Right ventricle myocardium inferior (tissue), 1 donor: Measurements from ENCODE around the gene PAWR. TPM values are rescaled to one million over a fixed set of nuclear protein-coding genes. Genes with fewer than 3 reads are reported as not detected.

ENCODE experiments used
- ATAC-seq: fragments of 200-7000 bp; cut with Tn5 transposase; one replicate; pipeline ENCODE4 v1.9.1; 2020; ENCODE audit warnings: mild to moderate bottlenecking, moderate library complexity
- DNase-seq: peaks from one replicate; pipeline ENCODE4 v3.0.0; 2021; ENCODE audit errors: missing footprints
- intact Hi-C: fragments of 100-400 bp; cut with DNase I; formaldehyde crosslinking; loops from one replicate; pipeline ENCODE4 v1.11.0; 2022
- long read RNA-seq: library from polyadenylated mRNA; unstranded; transcript quantifications from one replicate; pipeline ENCODE4 v2.0.0, GENCODE V29; 2021
- total RNA-seq: library from RNA; stranded (reverse); fragmentation: NEBNext Ultra II Directional; extraction: Animal tissue kit (Norgen Biotek cat#: 25700); gene quantifications from one replicate; pipeline ENCODE4 v1.2.1, GENCODE V29; 2021
- donor health status: DM: no; HTN: yes; CAD: no; lungs with severe emphysema.

Gene PAWR, protein sequence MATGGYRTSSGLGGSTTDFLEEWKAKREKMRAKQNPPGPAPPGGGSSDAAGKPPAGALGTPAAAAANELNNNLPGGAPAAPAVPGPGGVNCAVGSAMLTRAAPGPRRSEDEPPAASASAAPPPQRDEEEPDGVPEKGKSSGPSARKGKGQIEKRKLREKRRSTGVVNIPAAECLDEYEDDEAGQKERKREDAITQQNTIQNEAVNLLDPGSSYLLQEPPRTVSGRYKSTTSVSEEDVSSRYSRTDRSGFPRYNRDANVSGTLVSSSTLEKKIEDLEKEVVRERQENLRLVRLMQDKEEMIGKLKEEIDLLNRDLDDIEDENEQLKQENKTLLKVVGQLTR
- total RNA-seq, result 11.8 TPM
- long read RNA-seq, partial matches to known transcripts, result 3 of 5 reads
- long read RNA-seq, other reads (novel, unspliced or antisense), result 2 of 5 reads

GRCh38 chr12:79690638-79691510 is at the start of gene PAWR:
Gene PAWR (minus strand): TSS chr12:79690964. CDS start chr12:79690244, 720 bp downstream.
- ATAC-seq (peak; percentile 78), DNase-seq (peak; percentile 78)
- intact Hi-C loops, result loop anchor here (2.0 to 5.0 kb wide), 2 partner anchors 132 to 496 kb away; no protein-coding TSS in a partner anchor

GRCh38 chr12:79737875-79738718 is 47.3 kb upstream of the PAWR start:
- intact Hi-C loops, result loop anchor here (2.0 kb wide), 1 partner anchor 181 kb away; no protein-coding TSS in a partner anchor
- no peak for ATAC-seq
- DNase-seq, result no peak

DNA sequence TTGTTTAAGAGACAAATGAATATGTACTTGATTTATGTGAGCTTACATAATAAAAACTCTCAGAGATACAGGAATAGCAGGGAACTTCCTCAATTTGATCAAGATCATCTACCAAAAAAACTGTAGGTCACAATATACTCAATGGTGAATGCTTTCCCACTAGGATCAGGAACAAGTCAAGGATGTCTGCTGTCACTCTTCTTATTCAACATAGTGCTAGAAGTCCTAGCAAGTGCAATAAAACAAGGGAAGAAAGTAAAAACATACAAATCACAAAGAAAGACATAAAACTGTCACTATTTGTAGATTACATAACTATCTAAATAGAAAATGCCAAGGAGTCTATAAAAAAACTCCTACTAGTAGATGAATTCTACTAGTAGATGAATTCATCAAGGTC is 41.9 kb upstream of the PAWR start:
- no peak for ATAC-seq

GRCh38 chr12:79725987-79726386 is 35.2 kb upstream of the PAWR start:
- intact Hi-C loops, result no loop called here

More for the DNA sequence above, 41.9 kb upstream of the PAWR start:
- intact Hi-C loops, result no loop called here
- no peak for DNase-seq

GRCh38 chr12:79717006-79717405 is 26.2 kb upstream of the PAWR start:
- intact Hi-C loops, result no loop called here
- DNase-seq (no peak), ATAC-seq (no peak)

More at GRCh38 chr12:79725987-79726386, 35.2 kb upstream of the PAWR start:
- ATAC-seq (no peak), DNase-seq (no peak)

GRCh38 chr12:79715308-79715707 is 24.5 kb upstream of the PAWR start:
- ATAC-seq, result no peak
- intact Hi-C loops, result no loop called here
- DNase-seq, result no peak

- DNase-seq, result no peak
- intact Hi-C loops, result no loop called here
- ATAC-seq, result no peak
Observed at GRCh38 chr12:79710707-79711483, 20.1 kb upstream of the PAWR start.

- DNase-seq (no peak), ATAC-seq (no peak)
- intact Hi-C loops, result no loop called here
Observed at GRCh38 chr12:79707830-79708229, 17.1 kb upstream of the PAWR start.

DNA sequence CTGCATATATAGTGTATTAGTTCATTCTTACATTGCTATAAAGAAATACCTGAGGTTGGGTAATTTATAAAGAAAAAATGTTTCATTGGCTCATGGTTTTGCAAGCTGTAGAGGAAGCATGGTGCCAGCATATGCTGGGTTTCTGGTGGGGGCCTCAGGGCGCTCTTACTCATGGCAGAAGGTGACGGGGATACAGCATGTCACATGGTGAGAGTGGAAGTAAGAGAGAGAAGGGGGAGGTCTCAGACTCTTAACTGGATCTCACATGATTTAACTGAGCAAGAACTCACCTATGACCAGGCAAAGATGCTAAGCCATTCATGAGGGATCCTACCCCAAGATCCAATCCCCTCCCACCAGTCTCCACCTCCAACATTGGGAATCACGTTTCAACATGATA is 15.9 kb upstream of the PAWR start:
- DNase-seq (no peak), ATAC-seq (no peak)
- intact Hi-C loops, result no loop called here

DNA sequence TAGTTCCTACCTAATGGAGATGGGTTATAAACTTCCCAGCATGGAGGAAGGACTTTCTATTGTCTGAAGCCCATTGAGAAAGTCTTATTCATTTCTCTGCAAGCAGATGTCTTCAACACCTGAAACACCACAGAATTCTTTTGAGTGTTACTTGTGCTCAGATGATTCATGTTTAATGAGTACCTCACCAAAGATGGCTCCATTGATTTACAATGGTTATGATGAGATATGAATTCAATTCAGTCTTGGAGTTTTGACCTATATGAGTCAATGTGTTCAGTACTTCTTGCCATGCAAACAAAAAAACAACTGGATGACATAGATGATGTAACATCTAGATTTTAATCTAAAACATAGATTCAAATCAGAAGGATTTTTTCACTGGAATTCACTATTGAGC is 15.4 kb upstream of the PAWR start:
- ATAC-seq, result no peak
- intact Hi-C loops, result no loop called here
- DNase-seq, result no peak

GRCh38 chr12:79698966-79699365 is 8.2 kb upstream of the PAWR start:
- intact Hi-C loops, result no loop called here

DNA sequence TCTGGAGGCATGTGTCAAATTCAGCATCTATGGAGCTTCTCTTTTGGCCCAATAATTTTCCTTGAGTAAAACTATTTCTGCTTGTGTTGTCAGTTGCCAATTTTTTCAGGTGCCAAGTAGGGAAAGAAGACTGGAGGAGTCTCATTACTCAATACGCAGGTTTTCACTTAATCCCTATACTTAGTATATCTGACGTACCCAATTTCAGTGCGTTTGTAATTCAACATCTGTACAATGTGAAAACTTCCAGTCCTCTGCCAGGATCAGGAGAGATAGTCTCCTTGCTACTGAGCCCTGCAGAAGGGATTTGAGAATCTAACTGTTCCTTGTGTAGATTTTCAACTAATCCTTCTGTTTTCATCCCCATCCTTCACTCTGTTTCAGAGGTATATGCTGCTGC is 5.7 kb upstream of the PAWR start:
- ATAC-seq (no peak), DNase-seq (no peak)
- intact Hi-C loops, result no loop called here

More at GRCh38 chr12:79698966-79699365, 8.2 kb upstream of the PAWR start:
- ATAC-seq (no peak), DNase-seq (no peak)

DNA sequence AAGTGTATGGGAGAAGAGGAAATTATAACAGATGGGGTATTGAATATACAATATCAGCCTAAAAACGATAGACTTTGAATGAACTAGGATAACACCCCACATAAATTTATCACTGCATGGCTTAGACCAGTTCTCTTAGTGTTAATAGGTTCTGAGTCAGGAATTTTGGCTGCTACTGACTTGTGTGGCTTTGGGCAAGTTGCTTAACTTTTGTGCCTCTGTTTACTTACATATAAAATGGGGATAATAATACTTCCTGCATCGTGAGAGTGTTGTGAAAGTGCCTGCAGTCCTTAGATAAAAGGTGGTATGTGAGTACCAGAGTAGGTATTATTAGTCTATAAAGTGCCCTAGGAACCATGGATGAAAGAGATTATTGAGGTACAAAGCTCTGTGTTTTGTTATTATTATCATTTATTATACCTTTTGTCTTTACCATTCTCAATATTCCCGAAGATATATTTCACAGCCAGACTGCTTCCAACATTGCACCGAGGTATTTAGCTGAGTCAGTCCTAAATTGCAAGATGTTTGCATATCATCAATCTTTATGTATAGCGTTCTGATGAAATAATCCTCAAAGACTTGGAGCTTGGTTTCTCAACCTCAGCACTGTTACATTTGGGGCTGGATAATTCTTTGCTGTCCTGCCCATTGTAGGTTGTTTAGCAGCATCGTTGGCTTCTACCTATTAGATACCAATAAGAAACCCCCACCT is 2.3 kb upstream of the PAWR start:
- DNase-seq (no peak), ATAC-seq (no peak)
- intact Hi-C loops, result loop anchor here (5.0 kb wide), 1 partner anchor 494 kb away; no protein-coding TSS in a partner anchor

DNA sequence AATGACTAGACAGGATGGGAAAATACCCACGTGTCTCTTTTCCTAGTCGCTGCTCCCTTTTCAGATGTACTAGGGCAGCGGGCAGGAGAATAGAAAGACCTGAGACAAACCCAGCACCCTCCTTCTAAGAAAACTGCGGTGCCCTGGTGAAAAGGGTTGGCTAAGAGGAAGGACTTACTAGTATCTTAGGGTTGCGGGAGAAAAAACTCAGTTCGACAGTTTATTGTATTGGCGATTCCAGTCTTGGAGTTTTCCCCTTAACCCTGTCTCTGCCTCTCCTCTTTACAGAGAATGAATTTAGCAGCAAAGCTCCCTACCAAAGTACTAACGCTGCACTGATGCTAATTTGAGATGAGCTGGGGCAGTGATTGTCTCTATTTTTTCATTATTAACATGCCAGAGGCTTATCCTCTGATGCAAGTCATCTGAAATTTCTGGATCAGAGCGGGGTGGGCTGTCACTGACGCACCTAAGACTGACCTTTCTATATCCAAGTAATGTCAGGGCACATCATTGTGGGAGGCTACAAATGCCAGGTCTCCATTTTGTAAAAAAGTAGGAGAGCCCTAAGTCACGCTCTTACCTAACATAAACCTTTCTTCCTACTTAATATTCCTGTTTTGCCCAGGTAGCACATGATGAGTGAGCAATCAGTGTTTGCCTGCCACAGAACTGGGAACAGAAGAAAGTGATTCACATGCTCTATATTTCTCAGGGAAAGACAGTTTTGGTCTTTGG is 916 bp upstream of the PAWR start:
- ATAC-seq (no peak), DNase-seq (no peak)
- intact Hi-C loops, result loop anchor here (2.0 to 5.0 kb wide), 2 partner anchors 133 to 496 kb away; no protein-coding TSS in a partner anchor

DNA sequence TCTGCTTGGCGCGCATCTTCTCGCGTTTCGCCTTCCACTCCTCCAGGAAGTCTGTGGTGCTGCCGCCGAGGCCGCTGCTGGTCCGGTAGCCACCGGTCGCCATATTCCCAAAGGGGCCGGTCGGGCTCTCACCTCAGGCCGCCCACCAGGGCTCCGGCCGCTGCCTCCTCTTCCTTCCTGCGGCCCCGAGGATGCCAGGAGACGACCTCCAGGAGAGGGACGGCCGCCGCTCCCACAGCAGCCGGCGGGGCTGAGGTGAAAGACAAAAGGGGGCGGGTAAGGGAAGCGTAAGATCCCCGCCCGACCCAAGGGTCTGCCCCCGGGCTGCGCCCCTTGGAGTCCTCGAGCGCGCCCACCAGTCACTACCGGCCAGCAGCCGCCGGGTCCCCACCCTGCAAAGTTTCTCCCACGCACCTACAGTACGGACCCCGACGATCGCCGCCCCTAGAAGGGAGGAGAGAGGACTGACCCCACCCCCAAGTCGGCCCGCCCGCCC is 574 bp downstream of the PAWR start:
- ATAC-seq (peak; percentile 72), DNase-seq (no peak)

DNA sequence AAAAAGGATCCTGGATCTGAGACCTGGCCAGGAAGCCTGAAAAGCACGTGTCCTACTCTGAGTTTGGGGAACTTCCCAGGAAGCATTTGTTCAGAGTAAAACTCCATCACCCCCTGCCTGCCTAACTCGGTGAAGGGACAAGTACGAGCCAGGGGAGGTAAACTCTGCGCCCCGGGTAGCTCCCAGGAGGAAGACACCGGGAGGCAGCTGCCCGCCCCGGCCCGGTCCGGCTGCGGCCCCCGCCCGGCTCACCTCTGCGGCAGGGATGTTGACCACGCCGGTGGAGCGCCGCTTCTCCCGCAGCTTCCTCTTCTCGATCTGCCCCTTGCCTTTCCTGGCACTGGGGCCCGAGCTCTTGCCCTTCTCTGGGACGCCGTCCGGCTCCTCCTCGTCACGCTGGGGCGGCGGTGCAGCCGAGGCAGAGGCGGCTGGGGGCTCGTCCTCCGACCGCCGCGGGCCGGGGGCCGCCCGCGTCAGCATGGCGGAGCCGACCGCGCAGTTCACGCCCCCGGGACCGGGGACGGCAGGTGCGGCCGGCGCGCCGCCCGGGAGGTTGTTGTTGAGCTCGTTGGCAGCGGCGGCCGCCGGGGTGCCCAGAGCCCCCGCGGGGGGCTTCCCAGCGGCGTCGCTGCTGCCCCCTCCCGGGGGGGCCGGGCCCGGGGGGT is 1.2 kb downstream of the PAWR start:
- intact Hi-C loops, result loop anchor here (2.0 to 5.0 kb wide), 2 partner anchors 131 to 498 kb away; no protein-coding TSS in a partner anchor
- ATAC-seq, result no peak
- DNase-seq, result peak; percentile 74

More for the DNA sequence above, 574 bp downstream of the PAWR start:
- intact Hi-C loops, result loop anchor here (2.0 to 5.0 kb wide), 2 partner anchors 131 to 497 kb away; no protein-coding TSS in a partner anchor
